ENCODE data around the gene NPIPB4. TPM values are rescaled to one million over a fixed set of nuclear protein-coding genes. Genes with fewer than 3 reads are reported as not detected.
"Not testable (repeated sequence)": the region's sequence is repeated elsewhere in the genome, so short reads cannot be mapped to it uniquely, and the experiment has no call there.

Gene NPIPB4
- total and polyA plus RNA-seq, 10 of the 15 experiments (the other 5 are each of a cell fraction or from before 2014, with no cell fraction given): 1.3 to 124 (median 41.0) TPM

DNA sequence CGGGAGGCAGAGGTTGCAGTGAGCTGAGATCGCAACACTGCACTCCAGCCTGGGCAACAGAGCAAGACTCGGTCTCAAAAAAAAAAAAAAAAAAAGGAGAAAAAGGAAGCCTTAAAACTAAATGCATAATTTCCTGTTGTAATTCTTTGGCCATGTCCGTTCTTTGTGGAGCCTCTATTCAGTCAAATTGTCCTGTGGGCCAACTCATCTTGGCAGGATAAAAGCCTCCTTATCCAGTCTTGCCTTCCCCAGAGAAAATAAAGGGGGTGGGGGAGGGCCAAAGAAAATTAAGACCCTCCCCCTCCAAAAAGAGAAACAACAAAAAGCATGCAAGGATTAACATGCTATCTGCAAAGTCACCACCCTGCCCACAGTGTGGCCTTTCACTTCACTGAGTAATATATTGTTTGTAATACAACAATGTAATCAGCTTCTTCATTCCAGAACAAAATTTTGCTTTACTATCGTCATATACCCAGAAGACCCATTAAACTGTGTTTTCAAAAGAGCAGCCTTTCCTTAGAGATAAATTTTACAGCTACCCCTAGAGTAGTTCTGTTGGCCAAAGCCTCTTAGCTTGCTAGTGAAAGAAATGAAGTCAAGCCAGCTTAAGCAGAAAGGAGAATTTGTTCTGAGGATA, 31.4 kb downstream of the NPIPB4 start:
- H3K9me3 ChIP-seq (replicated peaks; ENCODE audit: control insufficient read depth, insufficient read depth, low read length); CTCF ChIA-PET; H4K20me1 ChIP-seq (ENCODE audit: control insufficient read depth, insufficient read depth); BruUV-seq (replicated peaks); H3K27me3 ChIP-seq (replicated peaks in 1 of 2; ENCODE audit: control insufficient read depth in 2 of 2, insufficient read depth in 2 of 2, low read length in 1 of 2); H3K4me3 ChIP-seq; H3K36me3 ChIP-seq (ENCODE audit: control insufficient read depth in 2 of 2, insufficient read depth in 2 of 2, low read length in 1 of 2); H2AFZ ChIP-seq (ENCODE audit: control insufficient read depth, low read depth, low read length); H3K79me2 ChIP-seq (ENCODE audit: control insufficient read depth, insufficient read depth, low read length); DNase-seq (ENCODE audit: low read depth, low spot score); H3K9ac ChIP-seq (ENCODE audit: control insufficient read depth, insufficient read depth, low read length); H3K4me2 ChIP-seq (ENCODE audit: control insufficient read depth, insufficient read depth); H3K4me1 ChIP-seq (ENCODE audit: control insufficient read depth, insufficient read depth, low read length); SMC1A ChIA-PET (ENCODE audit: uncharacterized antibody, unreplicated experiment); ATAC-seq; POLR2A ChIA-PET; RAD21 ChIA-PET (ENCODE audit: unreplicated experiment); FAIRE-seq; intact Hi-C loops (cut with micrococcal nuclease; ENCODE audit: unreplicated experiment); H3K27ac ChIP-seq (ENCODE audit: control insufficient read depth, insufficient read depth): not testable (repeated sequence)
- in situ Hi-C loops (cut with MboI): loop anchor here (10.0 kb wide), 1 partner anchor 109 kb away; no protein-coding TSS in a partner anchor
- WGBS (ENCODE audit: insufficient coverage, insufficient replicate concordance, low lambda C conversion rate, missing lambda C conversion rate): 62% methylated on average over 2 of the region's 5 CpGs

DNA sequence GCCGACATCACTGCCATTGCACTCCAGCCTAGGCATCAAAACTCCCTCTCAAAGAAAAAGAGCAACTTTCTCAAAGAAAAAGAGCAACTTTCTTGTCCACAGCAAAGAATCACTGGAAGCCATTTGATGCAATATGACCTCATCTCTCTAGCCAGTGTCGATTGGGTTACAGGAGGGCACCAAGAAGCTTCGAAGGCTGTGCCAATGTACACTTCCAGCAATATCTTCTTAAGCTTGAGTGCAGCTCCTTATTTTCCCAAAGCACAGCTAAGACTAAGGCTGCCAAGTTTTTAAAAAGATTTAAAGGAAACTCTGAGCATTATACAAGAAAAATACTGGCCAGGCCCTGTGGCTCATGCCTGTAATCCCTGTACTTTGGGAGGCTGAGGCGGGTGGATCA, 32.0 kb downstream of the NPIPB4 start:
- in situ Hi-C loops (cut with MboI): loop anchor here (10.0 kb wide), 1 partner anchor 109 kb away; no protein-coding TSS in a partner anchor
- H3K9me3 ChIP-seq (replicated peaks; ENCODE audit: control insufficient read depth, insufficient read depth, low read length); H3K4me3 ChIP-seq; H4K20me1 ChIP-seq (ENCODE audit: control insufficient read depth, insufficient read depth); H3K79me2 ChIP-seq (ENCODE audit: control insufficient read depth, insufficient read depth, low read length); BruUV-seq (replicated peaks); ATAC-seq; RAD21 ChIA-PET (ENCODE audit: unreplicated experiment); DNase-seq (ENCODE audit: low read depth, low spot score); intact Hi-C loops (cut with micrococcal nuclease; ENCODE audit: unreplicated experiment); POLR2A ChIA-PET; H3K9ac ChIP-seq (ENCODE audit: control insufficient read depth, insufficient read depth, low read length); H3K4me1 ChIP-seq (ENCODE audit: control insufficient read depth, insufficient read depth, low read length); H2AFZ ChIP-seq (ENCODE audit: control insufficient read depth, low read depth, low read length); H3K4me2 ChIP-seq (ENCODE audit: control insufficient read depth, insufficient read depth); H3K27ac ChIP-seq (ENCODE audit: control insufficient read depth, insufficient read depth); SMC1A ChIA-PET (ENCODE audit: uncharacterized antibody, unreplicated experiment); CTCF ChIA-PET; FAIRE-seq; H3K27me3 ChIP-seq (replicated peaks in 1 of 2; ENCODE audit: control insufficient read depth in 2 of 2, insufficient read depth in 2 of 2, low read length in 1 of 2); H3K36me3 ChIP-seq (ENCODE audit: control insufficient read depth in 2 of 2, insufficient read depth in 2 of 2, low read length in 1 of 2): not testable (repeated sequence)
- WGBS (ENCODE audit: insufficient coverage, insufficient replicate concordance, low lambda C conversion rate, missing lambda C conversion rate): 65% methylated on average over 4 of the region's 4 CpGs

DNA sequence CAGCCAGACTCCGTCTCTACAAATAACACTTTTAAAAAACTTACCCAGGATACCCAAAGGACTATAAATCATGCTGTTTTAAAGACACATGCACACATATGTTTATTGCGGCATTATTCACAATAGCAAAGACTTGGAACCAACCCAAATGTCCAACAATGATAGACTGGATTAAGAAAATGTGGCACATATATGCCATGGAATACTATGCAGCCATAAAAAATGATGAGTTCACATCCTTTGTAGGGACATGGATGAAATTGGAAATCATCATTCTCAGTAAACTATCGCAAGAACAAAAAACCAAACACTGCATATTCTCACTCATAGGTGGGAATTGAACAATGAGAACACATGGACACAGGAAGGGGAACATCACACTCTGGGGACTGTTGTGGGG, 34.3 kb downstream of the NPIPB4 start:
- H2AFZ ChIP-seq (ENCODE audit: control insufficient read depth, low read depth, low read length); CTCF ChIA-PET; RAD21 ChIA-PET (ENCODE audit: unreplicated experiment); POLR2A ChIA-PET; H3K4me2 ChIP-seq (ENCODE audit: control insufficient read depth, insufficient read depth); H3K4me3 ChIP-seq; H3K27ac ChIP-seq (ENCODE audit: control insufficient read depth, insufficient read depth); SMC1A ChIA-PET (ENCODE audit: uncharacterized antibody, unreplicated experiment); ATAC-seq; H3K4me1 ChIP-seq (ENCODE audit: control insufficient read depth, insufficient read depth, low read length); DNase-seq (ENCODE audit: low read depth, low spot score); H3K79me2 ChIP-seq (ENCODE audit: control insufficient read depth, insufficient read depth, low read length); H3K9me3 ChIP-seq (replicated peaks; ENCODE audit: control insufficient read depth, insufficient read depth, low read length); H4K20me1 ChIP-seq (ENCODE audit: control insufficient read depth, insufficient read depth); H3K36me3 ChIP-seq (ENCODE audit: control insufficient read depth in 2 of 2, insufficient read depth in 2 of 2, low read length in 1 of 2); BruUV-seq (replicated peaks); intact Hi-C loops (cut with micrococcal nuclease; ENCODE audit: unreplicated experiment); FAIRE-seq; H3K27me3 ChIP-seq (replicated peaks in 1 of 2; ENCODE audit: control insufficient read depth in 2 of 2, insufficient read depth in 2 of 2, low read length in 1 of 2); H3K9ac ChIP-seq (ENCODE audit: control insufficient read depth, insufficient read depth, low read length): not testable (repeated sequence)
- WGBS (ENCODE audit: insufficient coverage, insufficient replicate concordance, low lambda C conversion rate, missing lambda C conversion rate): 97% methylated on average over 2 of the region's 3 CpGs
- in situ Hi-C loops (cut with MboI): loop anchor here (10.0 kb wide), 1 partner anchor 112 kb away; no protein-coding TSS in a partner anchor

DNA sequence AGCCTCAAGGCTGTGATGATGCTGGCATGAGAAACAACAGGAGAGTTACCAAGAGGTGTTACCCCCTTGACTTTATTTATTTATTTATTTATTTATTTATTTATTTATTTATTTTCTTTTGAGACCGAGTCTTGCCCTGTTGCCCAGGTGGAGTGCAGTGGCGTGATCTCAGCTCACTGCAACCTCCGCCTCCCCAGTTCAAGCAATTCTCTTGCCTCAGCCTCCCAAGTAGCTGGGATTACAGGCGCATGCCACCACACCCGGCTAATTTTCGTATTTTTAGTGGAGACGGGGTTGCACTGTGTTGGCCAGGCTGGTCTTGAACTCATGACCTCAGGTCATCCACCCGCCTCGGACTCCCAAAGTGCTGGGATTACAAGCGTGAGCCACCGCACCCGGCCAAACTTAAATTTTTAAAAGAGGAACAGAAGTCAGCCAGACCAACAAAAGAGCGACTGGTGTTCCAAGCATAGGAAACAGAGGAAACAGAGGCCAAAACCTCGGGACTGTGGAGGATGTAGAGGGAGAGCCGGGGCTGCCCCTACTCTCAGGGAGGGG, 36.6 kb downstream of the NPIPB4 start:
- BruUV-seq (replicated peaks); H4K20me1 ChIP-seq (ENCODE audit: control insufficient read depth, insufficient read depth); intact Hi-C loops (cut with micrococcal nuclease; ENCODE audit: unreplicated experiment); ATAC-seq; FAIRE-seq; H3K79me2 ChIP-seq (ENCODE audit: control insufficient read depth, insufficient read depth, low read length); H3K9me3 ChIP-seq (replicated peaks; ENCODE audit: control insufficient read depth, insufficient read depth, low read length); H3K4me1 ChIP-seq (ENCODE audit: control insufficient read depth, insufficient read depth, low read length); H3K36me3 ChIP-seq (ENCODE audit: control insufficient read depth in 2 of 2, insufficient read depth in 2 of 2, low read length in 1 of 2); DNase-seq (ENCODE audit: low read depth, low spot score); H3K27me3 ChIP-seq (replicated peaks in 1 of 2; ENCODE audit: control insufficient read depth in 2 of 2, insufficient read depth in 2 of 2, low read length in 1 of 2): not testable (repeated sequence)
- POLR2A ChIA-PET: interaction anchor here (0.6 kb wide), 1 partner anchor 225 kb away, joined by 4 read pairs; no protein-coding TSS in a partner anchor
- peak overlapping the region; percentile 83 for H2AFZ ChIP-seq (ENCODE audit: control insufficient read depth, low read depth, low read length)
- peak overlapping the region; percentile 65 for H3K4me3 ChIP-seq
- SMC1A ChIA-PET (ENCODE audit: uncharacterized antibody, unreplicated experiment): interaction anchor here (1.0 to 1.2 kb wide), 3 partner anchors 114 to 131 kb away, joined by 3 to 4 read pairs (median 3); no protein-coding TSS in a partner anchor
- RAD21 ChIA-PET (ENCODE audit: unreplicated experiment): interaction anchor here (1.3 to 1.5 kb wide), 2 partner anchors 126 to 186 kb away, joined by 4 to 5 read pairs; no protein-coding TSS in a partner anchor
- H3K4me2 ChIP-seq (ENCODE audit: control insufficient read depth, insufficient read depth): peak overlapping the region; percentile 64
- peak overlapping the region; percentile 59; the same call in 1 of the 2 replicates for H3K9ac ChIP-seq (ENCODE audit: control insufficient read depth, insufficient read depth, low read length)
- CTCF ChIA-PET: interaction anchor here (1.6 to 2.0 kb wide), 2 partner anchors 121 to 130 kb away, joined by 3 to 5 read pairs; no protein-coding TSS in a partner anchor
- peak overlapping the region; percentile 51 for H3K27ac ChIP-seq (ENCODE audit: control insufficient read depth, insufficient read depth)
- in situ Hi-C loops (cut with MboI): loop anchor here (10.0 kb wide), 1 partner anchor 114 kb away; no protein-coding TSS in a partner anchor
- 86% methylated on average over 15 of the region's 15 CpGs for WGBS (ENCODE audit: insufficient coverage, insufficient replicate concordance, low lambda C conversion rate, missing lambda C conversion rate)
